GM21825 (cell line): ENCODE measurements around the gene CENPV.
A peak's percentile ranks its signal among the peaks of the same experiment; 100 is the strongest.

Source experiments
- ATAC-seq: cut with Tn5 transposase; IDR thresholded peaks from one replicate; pipeline ENCODE4 v1.9.1; 2021; ENCODE audit warnings: mild to moderate bottlenecking, moderate library complexity; ENCODE audit not compliant: unreplicated experiment

CENPV gene

DNA sequence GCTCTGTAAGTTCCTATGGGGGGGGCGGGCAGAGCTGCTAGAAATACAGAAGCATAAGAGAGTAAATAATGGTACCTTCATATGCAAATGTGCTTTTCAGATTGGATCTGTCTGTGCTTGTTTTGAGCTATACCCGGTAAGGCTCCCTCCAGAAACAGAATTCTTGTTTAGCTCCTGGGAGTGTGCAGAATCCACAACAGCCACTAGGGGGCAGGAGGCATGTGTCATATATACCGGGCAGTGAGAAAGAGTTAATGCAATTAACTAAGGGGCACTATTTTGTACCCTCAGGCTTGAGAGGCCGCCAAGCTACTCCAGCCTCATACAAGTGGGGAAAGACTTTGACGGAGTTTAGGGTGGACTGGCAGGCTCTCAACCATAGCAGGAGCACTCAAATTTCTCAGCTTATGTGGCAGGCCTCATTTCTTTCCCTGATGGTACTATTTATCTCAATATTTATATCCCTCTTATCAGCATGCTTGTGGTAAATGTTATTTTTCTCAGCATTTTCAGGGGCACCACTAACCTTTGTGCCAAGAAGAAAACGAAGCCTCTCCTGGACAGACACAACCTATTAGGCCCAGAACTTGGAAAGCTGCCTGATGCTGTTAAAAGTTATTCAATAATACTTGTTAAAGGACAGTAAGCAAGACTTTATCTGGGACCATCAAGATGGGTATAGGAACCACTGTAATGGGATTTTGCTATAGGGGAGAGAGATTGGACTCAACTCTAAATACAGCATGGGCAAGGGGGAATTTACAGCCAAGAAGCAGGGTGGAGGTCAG, 10.7 kb upstream of the CENPV start:
- peak; percentile 76 for ATAC-seq

DNA sequence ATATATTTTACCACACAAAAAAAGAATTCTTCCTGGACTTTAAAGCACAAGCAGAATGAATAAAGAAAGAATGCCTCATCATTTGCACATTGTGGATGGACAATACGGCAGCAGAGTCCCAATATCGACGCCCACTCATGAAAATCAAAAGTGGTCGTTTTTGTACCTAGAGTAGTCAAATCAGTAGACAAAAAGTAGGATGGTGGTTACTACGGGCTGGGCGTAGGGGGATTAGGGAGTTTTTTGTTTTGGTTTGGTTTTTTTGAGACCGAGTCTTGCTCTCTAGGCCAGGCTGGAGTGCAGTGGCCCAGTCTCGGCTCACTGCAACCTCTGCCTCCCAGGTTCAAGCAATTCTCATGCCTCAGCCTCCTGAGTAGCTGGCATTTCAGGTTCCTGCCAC, 8.6 kb upstream of the CENPV start:
- no peak for ATAC-seq

DNA sequence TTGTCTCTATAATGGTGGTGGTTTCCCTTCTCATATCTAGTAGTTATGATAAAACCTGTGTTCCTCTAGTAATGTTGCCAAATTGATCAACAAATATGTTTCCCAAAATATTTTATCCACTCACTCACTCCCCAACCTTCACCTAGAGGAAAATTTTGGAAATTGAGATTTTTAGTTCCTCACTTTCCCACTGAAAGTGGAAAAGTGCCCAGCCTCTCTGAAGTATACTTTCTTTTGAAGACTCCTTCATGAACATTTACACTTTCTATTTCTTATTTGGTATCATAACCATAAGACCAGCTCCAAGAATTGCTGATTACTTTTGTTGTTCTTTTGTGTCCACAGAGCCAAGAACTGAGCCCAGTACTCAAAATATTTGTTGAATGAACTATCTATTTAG, 5.1 kb upstream of the CENPV start:
- ATAC-seq = no peak

DNA sequence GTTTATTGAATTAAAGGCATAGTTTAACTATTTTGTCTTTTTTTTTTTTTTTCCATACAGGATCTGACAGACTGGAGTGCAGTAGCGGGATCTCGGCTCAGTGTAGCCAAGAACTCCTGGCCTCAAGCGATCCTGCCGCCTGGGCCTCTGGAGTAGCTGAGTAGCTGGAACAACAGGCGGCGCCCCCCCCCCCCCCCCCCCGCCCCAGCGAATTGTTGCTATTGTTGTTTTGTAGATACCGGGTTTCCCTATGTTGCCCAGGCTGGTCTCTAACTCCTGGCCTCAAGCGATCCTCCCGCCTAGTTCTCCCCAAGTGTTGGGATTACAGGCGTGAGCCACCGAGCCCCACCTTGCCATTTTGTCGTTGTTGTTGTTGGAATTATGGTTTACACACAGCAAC, 1.3 kb upstream of the CENPV start:
- ATAC-seq = no peak

DNA sequence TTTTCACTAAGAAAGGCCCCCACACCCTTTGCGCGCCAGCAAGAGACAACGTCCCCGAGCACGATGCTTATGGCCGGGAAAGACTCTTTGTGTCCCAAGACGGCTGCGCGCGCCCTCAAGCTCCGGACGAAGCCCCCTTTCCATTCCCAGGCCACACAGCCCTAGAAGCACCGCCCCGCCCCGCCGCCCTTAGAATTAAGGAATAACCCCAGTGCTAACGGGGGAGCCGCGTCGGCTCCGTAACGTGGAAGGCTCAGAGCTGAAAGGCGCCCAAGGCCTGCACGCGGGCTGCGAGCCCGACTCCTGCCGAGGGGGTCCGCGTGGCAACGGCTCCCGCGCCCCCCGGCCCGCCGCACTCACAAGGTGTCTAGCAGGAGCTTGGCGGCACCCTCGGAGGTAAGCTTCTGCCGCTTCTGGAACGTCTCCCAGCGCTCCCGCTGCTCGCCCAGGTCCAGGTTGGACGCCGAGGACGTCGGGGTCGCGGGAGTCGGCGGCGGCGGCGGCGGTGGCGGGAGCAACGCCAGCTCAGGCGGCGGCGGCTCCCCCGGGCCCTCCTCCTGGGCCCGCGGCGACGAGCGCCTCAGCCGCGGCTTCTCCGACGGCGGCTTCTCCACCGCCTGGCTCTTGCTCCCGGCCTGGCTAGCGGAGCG, 477 bp downstream of the CENPV start:
- ATAC-seq = peak; percentile 40

DNA sequence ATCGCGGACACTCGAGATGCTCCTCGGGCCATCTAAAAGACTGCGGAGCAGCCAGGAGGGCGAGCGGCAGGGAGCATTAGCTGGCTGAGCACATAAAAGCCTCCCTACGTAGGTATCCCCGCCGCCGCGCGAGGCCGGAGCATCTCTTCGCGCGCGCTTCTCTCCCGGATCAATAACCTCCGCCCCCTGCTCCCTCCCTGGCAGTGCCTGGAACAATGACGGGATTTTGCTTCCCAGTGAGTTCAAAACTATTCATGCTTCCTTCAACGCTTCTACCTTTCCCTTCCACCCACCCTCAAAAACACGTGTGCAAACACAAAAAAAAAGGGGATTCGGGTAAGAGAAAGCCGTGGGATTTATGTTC, 984 bp downstream of the CENPV start:
- ATAC-seq = no peak

DNA sequence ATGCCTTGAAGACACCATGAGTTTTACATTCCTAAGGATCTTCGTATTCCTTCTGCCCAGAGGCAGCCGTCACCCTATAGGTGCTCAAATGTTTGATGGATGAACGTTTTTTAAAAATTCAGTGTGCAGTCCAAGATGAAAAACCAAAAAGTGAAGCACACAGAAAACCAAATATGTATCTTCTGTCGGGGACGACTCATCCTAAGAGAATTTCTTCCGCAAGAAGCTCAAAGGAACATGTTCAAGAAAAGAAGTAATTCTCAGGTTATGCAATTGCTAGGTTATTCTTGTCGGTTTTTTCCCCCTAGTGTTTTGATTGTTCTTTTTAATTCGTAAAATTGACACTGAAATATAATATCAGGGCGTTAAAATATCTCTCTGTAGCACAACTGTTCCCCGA, 1.4 kb downstream of the CENPV start:
- no peak for ATAC-seq

DNA sequence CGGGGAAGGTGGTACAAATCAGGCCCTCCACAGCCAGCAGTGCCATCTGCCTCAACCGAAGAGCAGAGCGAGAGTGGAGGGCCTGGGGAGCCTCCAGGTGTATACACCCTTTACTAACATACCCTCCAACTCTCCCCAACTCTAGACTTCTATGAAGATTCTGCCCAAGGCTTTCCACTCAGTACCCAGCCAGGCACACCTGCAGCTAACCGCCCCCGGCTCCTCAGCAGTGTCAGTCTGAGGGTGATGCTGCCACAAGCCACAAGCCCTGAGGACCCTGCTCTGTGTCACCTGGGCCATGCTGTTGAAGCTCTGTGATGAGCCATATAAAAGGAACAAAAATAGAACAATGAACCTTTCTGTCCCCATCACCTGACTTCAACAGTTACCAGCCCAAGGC, 3.8 kb downstream of the CENPV start:
- no peak for ATAC-seq

DNA sequence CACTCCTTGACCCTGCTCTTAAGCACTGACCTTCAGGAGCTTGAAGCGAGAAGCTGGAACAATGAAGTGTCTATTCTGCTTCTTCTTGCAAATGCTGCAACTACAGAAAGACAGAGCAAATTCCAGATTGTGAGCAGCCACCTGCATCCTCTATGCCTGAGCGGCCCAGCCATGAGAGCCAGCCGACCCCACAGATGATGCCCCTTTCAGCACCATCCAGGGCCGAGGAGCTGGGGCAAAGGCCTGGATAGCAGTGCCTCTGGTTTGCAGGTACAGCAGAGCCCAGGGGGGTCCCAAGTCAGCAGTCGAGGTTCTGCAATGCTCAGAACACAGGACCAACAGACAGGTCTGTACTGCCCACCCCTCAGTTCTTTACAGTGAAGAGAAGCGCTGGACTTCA, 4.7 kb downstream of the CENPV start:
- ATAC-seq = no peak

DNA sequence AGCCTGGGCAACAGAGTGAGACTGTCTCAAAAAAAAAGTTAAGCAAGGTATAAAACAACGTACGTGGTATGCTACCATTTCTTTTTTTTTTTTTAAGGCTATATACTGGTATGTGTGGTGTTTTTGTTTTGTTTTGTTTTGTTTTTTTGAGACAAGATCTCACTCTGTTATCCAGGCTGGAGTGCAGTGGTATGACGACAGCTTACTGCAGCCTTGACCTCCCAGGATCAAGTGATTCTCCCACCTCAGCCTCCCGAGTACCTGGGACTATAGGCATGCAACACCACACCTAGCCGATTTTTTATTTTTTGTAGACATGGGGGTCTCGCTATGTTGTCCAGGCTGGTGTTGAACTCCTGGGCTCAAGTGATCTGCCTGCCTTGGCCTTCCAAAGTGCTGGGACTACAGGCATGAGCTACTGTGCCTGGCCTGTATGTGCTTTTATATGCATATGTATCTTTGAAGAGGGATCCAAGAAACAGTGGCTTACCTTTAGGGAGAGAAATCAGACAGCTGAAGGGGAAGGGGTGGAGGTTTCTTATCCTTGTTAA, 6.5 kb downstream of the CENPV start:
- ATAC-seq = no peak

DNA sequence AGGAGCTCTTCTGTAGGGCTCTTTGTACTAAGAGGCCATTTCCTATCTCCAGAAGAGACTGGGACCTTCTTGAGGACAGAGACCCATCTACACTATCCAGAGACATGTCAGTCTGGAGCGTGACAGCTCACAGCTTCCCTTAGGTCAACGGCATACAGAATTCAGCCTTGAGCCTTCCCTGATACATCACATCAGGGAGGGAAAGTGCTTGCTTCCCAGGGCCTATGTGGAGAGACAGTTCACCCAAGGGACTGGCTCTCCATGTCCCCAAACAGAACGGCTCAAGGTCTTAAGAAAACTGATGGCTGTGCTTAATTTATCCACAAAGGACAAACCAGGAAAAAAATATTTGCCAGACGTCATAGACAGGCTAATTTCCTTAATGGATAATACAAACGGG, 7.7 kb downstream of the CENPV start:
- no peak for ATAC-seq

DNA sequence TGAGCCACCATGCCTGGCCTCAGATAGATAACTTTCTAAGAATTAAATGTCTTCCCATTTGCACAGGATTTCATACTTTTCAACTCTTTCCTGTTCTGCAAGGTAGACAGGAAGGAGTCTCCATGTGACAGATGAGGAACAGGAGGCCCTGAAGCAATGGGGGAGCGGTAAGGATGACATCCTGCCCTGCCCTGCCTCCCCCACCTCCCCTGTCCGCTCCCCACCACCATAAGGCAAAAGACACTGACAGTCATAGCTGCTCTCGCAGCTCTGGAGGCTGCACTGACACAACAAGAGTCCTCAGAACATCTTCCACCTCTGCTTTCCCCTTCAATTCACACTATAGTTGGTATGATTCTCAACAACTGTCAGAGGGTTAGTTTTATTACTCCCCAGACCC, 9.7 kb downstream of the CENPV start:
- no peak for ATAC-seq

DNA sequence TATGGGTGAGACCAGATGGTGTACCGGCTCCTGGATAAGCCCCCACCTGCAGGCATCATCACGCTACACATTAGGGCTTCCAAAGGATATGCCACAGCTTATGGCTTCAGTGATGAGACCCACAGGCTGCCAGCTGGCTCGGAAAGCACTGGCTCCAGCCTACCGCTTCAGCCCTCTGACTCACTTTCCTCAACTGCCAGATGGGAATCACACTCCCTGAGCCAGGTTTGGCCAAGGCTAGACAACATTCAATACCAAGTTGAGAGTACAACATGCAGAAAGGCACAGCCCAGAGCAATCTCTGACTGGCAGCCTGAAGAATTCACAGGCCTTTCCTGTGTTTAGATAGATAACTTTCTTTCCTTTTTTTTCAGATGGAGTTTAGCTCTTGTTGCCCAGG, 10.3 kb downstream of the CENPV start:
- ATAC-seq = no peak

DNA sequence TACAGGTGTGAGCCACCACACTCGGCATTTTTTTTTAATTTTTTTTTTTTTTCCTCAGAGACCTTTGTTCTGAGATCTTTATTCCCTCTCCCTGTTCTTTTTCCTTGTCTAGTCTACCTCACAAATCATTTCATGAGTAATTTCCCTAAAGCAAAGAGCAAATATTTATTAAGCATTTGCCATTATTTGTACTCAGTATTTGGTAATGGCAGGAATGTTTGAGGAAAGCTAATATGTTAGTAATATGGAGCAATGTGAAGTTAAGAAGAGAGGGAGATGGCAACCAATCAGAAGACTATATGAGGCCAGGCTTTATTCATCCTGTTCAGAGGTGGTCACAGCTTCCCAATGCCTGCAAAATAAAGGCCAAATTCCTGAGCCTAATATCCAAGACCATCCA, 13.3 kb downstream of the CENPV start:
- no peak for ATAC-seq

DNA sequence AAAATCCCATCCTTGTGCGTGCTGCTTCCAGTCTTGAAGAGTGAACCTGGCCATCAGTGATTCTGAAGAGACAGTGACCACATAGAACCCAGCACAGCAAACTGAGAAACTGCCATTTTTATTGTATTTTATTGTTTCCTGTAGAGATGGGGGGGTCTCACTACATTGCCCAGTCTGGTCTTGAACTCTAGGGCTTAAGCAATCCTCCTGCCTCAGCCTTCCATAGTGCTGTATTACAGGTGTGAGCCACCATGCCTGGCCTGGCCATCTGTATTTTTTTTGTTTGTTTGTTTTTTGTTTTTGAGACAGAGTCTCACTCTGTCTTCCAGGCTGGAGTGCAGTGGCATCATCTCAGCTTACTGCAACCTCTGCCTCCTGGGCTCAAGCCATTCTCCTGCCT, 13.9 kb downstream of the CENPV start:
- ATAC-seq = no peak

DNA sequence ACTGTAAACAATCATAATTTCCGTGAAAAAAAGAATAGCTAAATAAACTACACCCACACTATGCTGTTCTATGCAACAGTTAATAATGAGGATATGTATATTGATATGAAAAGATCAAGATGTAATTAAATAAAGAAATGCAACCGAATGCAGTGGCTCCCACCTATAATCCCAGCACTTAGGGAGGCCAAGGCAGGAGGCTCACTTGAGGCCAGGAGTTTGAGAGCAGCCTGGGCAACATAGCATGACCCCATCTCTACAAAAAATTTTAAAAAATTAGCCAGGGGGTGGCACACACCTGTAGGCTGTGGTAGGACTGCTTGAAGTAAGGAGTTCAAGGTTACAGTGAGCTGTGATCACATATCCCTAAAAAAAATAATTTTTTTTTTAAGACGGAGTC, 14.9 kb downstream of the CENPV start:
- ATAC-seq = no peak

DNA sequence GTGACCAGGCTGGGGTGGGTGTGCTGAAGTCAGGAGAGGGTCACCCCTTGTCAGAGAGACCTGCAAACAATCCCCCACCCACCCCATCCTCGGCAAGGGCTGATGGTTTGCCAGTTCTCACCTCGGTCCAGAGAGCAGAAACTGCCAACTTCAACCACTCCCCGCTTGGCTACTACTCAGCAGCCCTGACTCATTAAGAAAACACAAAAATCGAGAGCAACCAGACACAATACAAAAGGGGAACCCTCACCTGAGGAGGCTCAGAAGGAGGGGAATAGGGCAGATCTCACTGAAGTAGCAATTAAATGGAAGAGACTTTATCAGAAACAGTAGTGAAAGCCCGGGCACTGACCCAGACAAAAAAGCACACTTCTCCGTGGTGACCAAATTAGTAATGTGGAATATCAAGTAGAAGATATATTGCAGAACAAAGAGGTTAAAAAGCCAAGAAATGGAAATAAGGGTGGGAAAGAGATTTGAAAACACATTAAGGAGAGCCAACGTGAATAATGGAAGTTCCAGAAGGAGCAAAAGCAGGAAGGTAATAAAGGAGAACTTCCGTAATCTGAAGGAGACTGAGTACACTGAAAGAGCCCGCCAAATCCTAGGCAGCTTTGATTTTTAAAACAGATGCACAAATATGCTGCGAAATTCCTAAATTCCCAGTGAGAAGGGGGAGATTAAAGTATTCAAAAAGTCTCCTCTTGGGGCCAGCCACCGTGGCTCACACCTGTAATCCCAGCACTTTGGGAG, 23.6 kb downstream of the CENPV start:
- ATAC-seq = no peak

DNA sequence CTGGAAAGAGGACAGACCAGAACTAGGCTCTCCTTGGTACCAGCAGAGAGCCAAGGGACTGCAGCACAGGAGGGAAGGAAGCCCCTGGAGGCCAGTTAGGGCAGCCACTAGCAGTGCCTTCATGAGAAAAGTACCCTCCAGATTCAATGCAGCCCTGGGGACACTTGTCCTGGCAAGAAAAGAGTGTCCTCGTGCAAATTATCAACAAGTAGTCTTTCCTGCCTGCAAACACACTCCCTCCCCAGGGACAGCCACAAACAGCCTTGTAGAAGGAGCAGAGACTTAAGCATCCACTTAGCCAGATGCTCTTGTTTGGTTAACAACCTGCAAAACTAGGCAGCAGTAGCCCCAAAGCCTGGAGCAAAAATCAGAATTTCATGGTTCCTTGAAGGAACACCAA, 24.3 kb downstream of the CENPV start:
- ATAC-seq = no peak

DNA sequence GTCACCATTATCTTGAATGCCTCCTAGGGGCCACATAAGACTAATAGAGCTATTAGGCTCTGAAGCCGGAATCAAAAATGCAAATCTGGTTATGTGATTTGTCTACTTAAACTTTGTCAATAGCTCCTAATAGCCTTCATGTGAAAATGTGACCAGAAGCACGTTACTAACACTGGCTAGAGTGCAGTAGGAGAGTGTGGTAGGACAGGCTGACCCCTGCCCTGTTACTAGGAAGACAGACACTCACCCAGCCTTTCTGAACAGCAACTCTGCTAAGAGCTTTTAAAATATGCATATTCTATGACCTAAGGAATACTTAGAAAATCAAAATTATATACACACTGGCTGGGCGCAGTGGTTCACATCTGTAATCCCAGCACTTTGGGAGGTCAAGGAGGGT, 26.3 kb downstream of the CENPV start:
- ATAC-seq = no peak

DNA sequence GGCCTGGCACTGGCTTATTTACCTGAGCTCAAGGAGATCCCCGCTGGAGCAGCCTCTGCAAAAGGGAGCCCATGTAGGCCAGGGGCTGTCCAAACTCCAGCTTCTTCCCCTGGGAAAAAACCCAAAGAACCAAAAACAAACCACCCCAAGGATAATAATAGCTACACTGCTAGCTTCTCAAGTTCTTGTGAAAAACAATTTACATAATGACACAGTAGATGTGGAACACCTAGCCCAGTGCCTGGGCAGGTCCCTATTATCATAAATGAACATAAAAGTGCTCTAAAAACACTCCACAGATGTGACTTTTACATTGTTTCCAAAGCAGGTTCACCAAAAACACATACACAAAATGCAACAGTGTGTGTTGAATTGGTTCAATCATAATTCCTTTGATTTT, 27.3 kb downstream of the CENPV start:
- no peak for ATAC-seq

DNA sequence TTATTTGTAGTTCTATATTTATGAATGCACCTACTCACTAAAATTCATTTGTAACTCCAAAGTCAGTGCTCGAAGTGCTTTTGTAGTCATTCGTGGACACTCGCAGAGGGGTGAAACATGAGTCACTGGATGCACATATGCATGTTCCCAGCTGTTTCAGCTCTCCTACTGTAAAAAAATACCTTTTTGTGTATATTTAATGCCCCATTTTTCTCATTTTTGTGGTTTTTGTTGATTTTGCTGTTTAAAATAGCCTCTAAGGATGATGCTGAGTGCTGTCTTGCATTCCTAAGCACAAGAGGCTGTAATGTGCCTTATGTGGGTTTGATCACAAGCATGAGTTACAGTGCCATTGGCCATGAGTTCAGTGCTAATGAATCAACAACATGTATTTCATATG, 30.6 kb downstream of the CENPV start:
- ATAC-seq = no peak

DNA sequence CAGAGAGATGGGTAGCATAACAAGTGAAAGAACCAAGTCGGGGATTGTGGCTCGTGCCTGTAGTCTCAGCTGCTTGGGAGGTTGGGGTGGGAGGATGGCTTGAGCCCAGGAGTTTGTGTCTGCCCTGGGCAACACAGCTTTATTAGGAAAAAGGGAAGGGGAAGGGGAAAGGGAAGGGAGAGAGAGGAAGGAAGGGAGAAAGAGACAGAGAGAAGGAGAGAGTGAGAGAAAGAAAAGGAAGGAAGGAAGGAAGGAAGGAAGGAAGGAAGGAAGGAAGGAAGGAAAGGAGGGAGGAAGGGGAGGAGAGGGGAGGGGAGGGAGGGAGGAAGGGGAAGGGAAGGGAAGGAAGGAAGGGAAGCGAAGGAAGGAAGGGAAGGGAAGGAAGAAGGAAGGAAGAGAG, 33.3 kb downstream of the CENPV start:
- no peak for ATAC-seq
